GM12872 (cell line): ENCODE results near the gene RCN1.

Experiments
- TF ChIP-seq, protein P1 (sequence below): IDR thresholded peaks from 3 replicates; pipeline ENCODE4 v1.5.1; 2011; ENCODE audit warnings: low read depth, mild to moderate bottlenecking, low read length, moderate library complexity; ENCODE audit not compliant: insufficient read depth

RCN1 gene

DNA sequence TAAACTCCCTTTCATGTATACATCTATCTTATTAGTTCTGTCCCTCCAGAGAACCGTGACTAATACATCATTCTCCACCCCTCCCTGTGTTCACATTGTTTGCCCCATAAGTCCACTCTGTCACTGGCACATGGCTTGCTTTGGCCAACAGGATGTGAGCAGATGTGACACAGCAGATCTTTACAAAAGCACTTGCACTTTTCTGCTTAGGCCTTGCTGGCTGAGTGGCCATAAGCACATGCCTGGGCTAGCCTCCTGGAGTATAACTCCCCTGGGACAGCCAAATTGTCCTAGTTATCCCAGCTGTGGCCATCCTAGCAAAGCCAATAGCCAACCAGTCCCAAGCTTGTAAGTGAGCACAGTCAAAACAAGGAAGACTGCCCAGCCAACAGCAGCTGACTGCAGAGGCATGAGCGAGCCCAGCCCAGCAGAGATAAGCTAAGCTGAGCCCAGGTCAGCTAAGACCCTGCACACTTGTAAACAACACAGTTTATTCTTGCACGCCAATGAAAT, 9.7 kb upstream of the RCN1 start:
- TF ChIP-seq, protein P1, sequence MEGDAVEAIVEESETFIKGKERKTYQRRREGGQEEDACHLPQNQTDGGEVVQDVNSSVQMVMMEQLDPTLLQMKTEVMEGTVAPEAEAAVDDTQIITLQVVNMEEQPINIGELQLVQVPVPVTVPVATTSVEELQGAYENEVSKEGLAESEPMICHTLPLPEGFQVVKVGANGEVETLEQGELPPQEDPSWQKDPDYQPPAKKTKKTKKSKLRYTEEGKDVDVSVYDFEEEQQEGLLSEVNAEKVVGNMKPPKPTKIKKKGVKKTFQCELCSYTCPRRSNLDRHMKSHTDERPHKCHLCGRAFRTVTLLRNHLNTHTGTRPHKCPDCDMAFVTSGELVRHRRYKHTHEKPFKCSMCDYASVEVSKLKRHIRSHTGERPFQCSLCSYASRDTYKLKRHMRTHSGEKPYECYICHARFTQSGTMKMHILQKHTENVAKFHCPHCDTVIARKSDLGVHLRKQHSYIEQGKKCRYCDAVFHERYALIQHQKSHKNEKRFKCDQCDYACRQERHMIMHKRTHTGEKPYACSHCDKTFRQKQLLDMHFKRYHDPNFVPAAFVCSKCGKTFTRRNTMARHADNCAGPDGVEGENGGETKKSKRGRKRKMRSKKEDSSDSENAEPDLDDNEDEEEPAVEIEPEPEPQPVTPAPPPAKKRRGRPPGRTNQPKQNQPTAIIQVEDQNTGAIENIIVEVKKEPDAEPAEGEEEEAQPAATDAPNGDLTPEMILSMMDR, result no peak

DNA sequence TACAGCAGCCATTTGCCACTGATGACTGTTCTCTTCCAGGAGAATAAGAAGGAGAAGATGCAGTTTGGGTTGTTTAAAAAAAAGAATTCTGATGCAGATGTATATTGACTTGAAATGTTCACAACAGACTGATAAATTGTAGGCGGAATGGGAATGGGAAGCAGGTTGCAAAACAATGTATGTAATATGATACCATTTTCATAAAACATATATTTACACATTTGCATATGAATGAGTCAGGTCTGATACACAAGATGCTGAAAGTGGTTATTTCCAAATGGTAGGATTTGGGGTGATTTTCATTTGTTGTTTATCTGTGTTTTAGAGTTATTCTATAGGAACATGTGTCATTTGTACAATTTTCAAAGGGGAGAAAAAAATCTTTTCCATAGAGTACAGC, 9.0 kb upstream of the RCN1 start:
- TF ChIP-seq, protein P1, result no peak

DNA sequence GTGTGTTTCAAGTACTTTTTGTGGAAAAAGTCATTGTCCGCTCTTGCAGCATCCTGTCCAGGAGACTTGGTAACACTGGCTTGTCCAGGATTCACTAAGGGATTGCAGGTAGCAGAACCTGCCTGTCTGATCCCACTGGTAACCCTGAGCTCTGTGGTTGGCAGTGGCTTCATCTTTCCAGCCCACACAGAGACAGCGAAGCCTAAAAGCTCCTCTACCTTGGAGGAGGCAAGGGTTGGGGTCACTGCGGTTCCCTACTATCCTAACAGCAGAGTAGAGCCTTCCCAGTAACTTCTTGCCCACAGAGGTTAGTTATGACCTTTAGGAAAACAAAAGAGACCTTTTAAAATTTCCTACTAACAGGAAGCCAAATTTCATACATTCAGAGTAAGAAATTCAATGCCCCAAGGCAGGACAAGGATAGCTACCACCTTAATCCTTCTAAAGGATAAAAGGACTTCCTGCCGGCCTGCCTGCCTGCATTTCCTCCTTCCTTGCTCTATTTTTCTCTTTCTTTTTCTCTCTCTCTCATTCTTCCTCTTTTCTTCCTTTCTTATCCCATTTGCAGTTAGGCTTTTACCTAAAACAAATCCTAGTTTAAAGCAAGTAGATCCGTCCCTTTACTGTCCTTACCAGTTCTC, 8.4 kb upstream of the RCN1 start:
- TF ChIP-seq, protein P1, result no peak

DNA sequence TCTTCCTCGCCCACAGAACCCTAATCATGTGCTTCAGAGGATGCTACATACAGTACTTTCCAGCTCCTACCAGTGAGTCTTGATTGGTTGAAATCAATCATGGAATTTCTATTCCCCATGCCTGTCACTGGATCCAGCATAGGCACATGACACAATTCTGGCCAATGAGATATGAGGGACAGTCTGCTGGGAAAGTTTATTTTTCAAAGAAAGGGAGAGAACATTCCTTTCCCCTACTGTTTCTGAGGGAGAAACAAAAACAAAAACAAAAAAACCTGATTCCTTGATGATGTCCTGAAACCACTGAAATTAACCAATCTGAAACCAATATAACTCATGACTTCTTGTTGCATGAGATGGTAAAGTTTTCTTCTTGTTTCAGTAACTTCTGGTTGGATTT, 3.3 kb upstream of the RCN1 start:
- TF ChIP-seq, protein P1, result no peak

DNA sequence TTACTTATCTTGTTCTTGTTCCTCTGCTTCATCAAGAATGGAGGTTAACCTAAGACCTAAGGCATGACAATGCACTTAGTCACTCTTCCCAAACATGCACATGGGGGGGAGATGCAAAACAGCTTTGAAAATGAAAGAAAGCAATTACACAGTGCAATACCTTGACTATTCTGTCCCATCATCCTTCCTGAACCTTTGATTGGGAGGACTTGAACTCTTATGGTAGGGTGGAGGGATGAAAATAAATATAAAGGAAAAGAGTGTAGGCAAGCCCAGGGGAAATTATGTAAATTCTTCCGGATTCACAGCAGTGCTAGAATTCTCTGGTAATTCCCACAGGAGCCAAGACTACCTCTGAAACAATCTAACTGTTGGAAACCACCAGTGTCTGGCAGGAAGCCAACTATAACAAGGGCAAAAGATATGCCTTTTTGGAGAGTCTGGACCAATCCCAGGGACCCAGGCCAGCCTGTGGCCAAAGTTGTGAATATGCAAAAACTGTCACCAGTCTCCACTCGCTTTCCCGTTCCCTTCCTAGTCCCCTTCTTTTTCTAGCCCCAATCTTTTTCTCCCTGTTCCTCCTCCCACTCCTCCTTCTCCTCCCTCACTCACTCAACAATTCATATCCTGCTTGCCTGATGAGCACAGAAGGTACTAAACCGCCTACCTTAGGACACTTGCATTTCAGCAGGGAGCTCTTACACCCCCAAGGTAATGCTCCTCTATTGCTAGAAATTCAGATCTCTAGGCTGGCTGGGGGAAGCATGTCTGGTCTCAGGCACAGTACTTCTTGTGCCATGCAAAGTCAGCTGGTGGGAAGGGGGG, 2.5 kb upstream of the RCN1 start:
- TF ChIP-seq, protein P1, result no peak

DNA sequence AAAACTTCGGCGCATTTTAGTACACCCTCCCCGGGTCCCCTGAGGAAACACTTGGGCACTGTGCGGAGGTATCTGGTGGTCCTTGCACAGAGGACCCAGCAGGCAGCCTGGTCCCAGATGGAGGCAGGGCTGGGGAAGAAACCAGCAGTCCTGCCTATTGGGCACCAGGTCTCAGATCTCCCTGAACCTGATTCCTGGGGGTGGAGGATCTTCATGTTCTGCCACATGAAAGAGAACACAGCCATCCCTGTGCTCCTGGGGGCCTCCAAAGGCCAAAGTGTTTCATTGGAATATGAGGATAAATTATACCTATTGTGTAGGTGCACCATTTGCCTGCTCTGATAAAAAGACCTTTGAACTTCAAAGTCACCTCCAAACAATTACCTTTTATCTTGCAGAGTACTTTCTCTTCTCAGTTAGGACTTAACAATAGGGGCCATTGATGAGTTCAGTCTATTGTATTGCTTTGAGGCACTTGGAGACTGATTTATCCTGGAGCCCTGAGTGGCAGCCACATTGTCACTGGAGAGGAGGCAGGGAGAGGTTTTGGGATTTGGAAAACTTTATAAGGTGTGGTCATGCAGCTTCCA, 1.8 kb downstream of the RCN1 start:
- TF ChIP-seq, protein P1, result no peak

DNA sequence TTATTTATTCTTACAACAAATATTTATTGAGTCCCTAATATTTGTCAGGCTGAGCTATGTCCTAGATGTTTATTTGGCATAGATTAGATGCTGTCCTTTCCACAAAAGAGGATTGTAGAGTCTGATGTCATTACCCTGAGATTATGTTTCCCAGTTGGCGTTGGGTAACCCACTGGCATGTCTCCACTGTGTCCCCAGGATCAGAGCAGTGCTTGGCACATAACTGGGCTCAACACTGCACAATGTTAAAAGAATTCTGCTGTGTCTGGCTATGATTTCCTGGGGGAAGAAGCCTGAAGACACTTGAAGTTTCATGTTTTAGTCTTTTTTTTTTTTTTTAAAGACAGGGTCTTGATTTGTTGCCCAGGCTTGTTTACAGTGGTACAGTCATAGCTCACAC, 4.0 kb downstream of the RCN1 start:
- TF ChIP-seq, protein P1, result no peak
